ENCODE results near the gene HOXA11. TPM values are rescaled to one million over a fixed set of nuclear protein-coding genes. Genes with fewer than 3 reads are reported as not detected.
A peak's percentile ranks its signal among the peaks of the same experiment; 100 is the strongest.

HOXA11 gene
- total and polyA plus RNA-seq, 12 donors = 0.13 to 3.0 (median 1.2) TPM; not detected in 2

DNA sequence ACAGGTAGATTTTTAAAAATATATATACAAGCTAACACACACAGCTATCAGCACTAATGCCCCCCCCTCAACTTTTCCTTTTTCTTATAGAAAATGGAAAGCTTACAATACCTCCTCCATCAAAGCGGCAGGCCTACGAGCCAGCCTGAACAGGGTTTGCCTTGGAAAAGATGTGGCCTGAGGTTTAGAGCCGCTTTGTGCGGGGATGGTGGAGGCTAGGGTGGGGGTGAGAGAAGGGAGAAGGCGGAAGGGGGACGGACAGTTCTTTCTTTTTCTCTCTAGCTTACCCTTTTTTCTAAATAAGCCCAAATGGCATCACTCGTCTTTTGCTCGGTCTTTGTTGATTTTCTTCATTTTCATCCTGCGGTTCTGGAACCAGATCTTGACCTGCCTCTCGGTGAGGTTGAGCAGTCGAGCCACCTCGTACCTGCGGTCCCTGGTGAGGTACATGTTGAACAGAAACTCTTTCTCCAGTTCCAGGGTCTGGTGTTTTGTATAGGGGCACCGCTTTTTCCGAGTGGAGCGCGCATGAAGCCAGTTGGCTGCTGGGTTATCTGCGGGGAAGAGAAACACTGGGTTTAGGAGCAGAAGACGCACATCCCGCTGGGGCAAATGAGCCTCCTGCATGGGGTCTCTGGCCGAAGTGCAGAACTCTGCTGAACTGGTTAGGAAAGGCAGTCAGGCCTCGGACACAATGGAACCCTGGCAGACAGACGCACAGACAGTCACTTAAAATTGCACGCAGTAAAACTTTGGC, 21.6 kb downstream of the HOXA11 start:
- peaks cover 4 to 24% of the 10 kb centered on the region in 2 donors for H3K4me1 ChIP-seq (replicated peaks in 1 of 2)
- 72 to 84% (median 79%) methylated on average over 22 to 24 of the region's 24 CpGs for WGBS, 4 donors
- H3K27me3 ChIP-seq = peaks cover 35% of the 10 kb centered on the region
- TF ChIP-seq POLR2A (IDR thresholded peaks at IDR 0.05) = no peak
- no peak for TF ChIP-seq CTCF (IDR thresholded peaks at IDR 0.05)
- H3K27ac ChIP-seq = peak overlapping the region in 1 of 5 donors; percentile 74
- intact Hi-C loops (cut with DNase I) = loop anchor here (5.0 to 10.0 kb wide), 4 partner anchors 789 to 1279 kb away; no protein-coding TSS in a partner anchor
- H3K36me3 ChIP-seq (replicated peaks in 1 of 2) = no peaks in the 10 kb centered on the region
- no peaks in the 10 kb centered on the region for H3K9me3 ChIP-seq (replicated peaks in 1 of 3)
- DNase-seq = peak in 1 of 7 donors; percentile 14
- peak overlapping the region in 1 of 4 donors; percentile 60 for H3K4me3 ChIP-seq

DNA sequence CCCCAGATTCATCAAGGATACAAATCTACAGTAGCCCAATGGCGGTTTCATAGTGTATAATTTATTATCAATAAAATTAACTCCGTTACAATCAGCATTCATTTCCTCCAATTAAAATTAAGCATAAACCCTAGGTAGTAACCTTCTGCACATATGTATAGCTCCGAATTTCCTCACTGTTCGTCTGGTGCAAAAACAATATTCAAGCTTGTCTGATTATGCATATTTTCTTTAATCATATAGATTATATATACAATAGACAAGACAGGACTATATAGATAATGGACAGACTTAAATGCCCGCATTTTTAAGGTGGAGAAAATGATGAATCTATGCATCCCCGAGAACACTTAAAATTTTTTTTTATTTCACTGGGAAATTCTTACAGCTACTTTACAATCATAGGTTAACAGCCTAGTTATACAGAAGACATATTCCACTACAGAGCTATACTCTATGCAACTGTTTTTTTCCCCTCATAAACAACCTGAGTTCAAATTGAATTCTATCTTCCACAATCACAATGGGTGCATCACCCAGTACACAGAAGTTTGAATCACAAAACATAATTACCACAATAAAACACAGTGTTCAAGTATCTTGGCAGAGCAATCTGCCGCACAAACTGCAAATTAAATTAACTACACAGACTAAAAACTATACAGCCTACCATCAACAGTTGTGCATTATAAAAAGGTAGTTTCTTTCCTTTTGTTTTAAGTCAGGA, 22.3 kb downstream of the HOXA11 start:
- TF ChIP-seq CTCF (IDR thresholded peaks at IDR 0.05) (no peak), POLR2A (IDR thresholded peaks at IDR 0.05) (no peak)
- WGBS, 4 donors = 78 to 87% (median 86%) methylated on average over 7 of the region's 7 CpGs
- H3K4me1 ChIP-seq (replicated peaks in 1 of 2) = peaks cover 4 to 24% of the 10 kb centered on the region in 2 donors
- intact Hi-C loops (cut with DNase I) = loop anchor here (5.0 to 10.0 kb wide), 4 partner anchors 788 to 1278 kb away; no protein-coding TSS in a partner anchor
- no peaks in the 10 kb centered on the region for H3K36me3 ChIP-seq (replicated peaks in 1 of 2)
- no peak overlapping the region for H3K27ac ChIP-seq
- H3K27me3 ChIP-seq = peaks cover 27% of the 10 kb centered on the region
- H3K4me3 ChIP-seq = peak overlapping the region in 1 of 4 donors; percentile 14
- DNase-seq = no peak
- H3K9me3 ChIP-seq (replicated peaks in 1 of 3) = no peaks in the 10 kb centered on the region

DNA sequence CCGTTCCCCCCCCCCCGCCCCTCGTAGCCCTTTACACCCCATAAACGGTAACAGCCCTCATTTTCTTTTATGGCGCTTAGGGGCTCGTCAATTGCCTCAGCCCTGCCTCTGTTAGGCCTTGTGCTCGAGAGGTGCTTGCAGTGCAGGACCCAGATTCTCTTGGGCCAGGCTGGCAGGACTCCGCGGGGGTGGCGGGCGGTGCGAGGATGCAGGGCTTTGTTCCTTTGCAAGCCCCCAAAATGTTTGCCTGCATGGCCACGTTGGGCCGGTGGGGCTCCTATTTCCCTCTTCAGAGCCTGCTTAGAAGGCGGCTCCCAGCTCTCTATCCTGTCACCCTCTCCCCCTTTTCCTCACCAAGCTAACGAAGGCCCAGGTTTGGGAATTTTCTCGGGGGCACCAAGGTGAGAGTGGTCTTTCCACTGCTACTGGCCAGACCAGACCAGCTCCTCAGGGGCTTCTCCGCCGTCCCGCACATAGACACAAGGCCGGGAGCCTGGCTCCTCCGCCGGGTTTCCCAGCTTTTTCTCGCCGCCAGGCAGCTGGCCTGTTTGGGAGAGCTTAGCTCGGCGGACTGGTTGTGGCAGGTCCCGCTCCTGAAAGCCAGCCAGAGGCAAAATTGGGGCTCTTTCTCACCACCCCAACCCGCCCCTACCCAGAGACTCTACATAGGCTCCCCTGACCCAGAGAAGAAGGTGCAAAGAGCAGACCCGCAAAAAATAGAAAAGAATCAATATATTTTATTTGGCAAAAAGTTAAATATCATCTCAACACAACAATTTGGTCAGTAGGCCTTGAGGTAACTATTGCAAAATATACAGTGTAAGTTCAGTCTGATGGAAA, 23.1 kb downstream of the HOXA11 start:
- no peak overlapping the region for H3K27ac ChIP-seq
- H3K36me3 ChIP-seq (replicated peaks in 1 of 2) = no peaks in the 10 kb centered on the region
- TF ChIP-seq POLR2A (IDR thresholded peaks at IDR 0.05) (no peak), CTCF (IDR thresholded peaks at IDR 0.05) (no peak)
- peaks cover 22% of the 10 kb centered on the region for H3K27me3 ChIP-seq
- H3K4me1 ChIP-seq (replicated peaks in 1 of 2) = peaks cover 4 to 24% of the 10 kb centered on the region in 2 donors
- H3K4me3 ChIP-seq = no peak overlapping the region
- intact Hi-C loops (cut with DNase I) = loop anchor here (5.0 to 10.0 kb wide), 4 partner anchors 787 to 1277 kb away; no protein-coding TSS in a partner anchor
- no peaks in the 10 kb centered on the region for H3K9me3 ChIP-seq (replicated peaks in 1 of 3)
- 65 to 72% (median 69%) methylated on average over 24 to 30 of the region's 30 CpGs for WGBS, 4 donors
- DNase-seq = peak in 1 of 7 donors; percentile 19

Data from adrenal gland (tissue), 12 donors.